ENCODE data around the gene POMT2.

The POMT2 gene

GRCh38 chr14:77359626-77360025, 38.9 kb upstream of the POMT2 start:
- Histone ChIP-seq H3K9me2 (ENCODE audit: low read depth, low read length) (no peaks in the 10 kb centered on the region), H3F3A (ENCODE audit: insufficient read depth, low read length) (no peaks in the 10 kb centered on the region), H3K9me3 (ENCODE audit: low read length) (peaks cover 11% of the 10 kb centered on the region), H3K4me2 (ENCODE audit: low read length) (no peak overlapping the region), H3K4me1 (ENCODE audit: insufficient read depth, low read length, severe bottlenecking) (peaks cover 32% of the 10 kb centered on the region), H3K9ac (ENCODE audit: low read length) (no peak overlapping the region), H3K4me3 (ENCODE audit: low read depth, low read length, poor library complexity, severe bottlenecking) (no peak overlapping the region), H3K79me2 (ENCODE audit: insufficient read depth, low read length) (peaks cover 74% of the 10 kb centered on the region), H3K27me3 (ENCODE audit: insufficient read depth, low read length) (no peaks in the 10 kb centered on the region), H4K20me1 (ENCODE audit: insufficient read depth, low read length) (no peaks in the 10 kb centered on the region), H2AFZ (ENCODE audit: low read length) (no peak overlapping the region), H3K36me3 (ENCODE audit: insufficient read depth, low read length) (peaks cover 54% of the 10 kb centered on the region), H3K27ac (ENCODE audit: low read depth, low read length, poor library complexity, severe bottlenecking) (peak overlapping the region; percentile 72)
- TF ChIP-seq EZH2 (IDR thresholded peaks at IDR 0.05; ENCODE audit: borderline replicate concordance, low read length) = no peak
- no peak for TF ChIP-seq CTCF (IDR thresholded peaks at IDR 0.05; ENCODE audit: low read length)

- no peaks in the 10 kb centered on the region for H3K27me3 ChIP-seq (ENCODE audit: insufficient read depth, low read length)
- H3K4me3 ChIP-seq (ENCODE audit: low read depth, low read length, poor library complexity, severe bottlenecking) = no peak overlapping the region
- H2AFZ ChIP-seq (ENCODE audit: low read length) = no peak overlapping the region
- no peaks in the 10 kb centered on the region for H3K9me2 ChIP-seq (ENCODE audit: low read depth, low read length)
- H3K4me2 ChIP-seq (ENCODE audit: low read length) = no peak overlapping the region
- peaks cover 45% of the 10 kb centered on the region for H3K36me3 ChIP-seq (ENCODE audit: insufficient read depth, low read length)
- H3F3A ChIP-seq (ENCODE audit: insufficient read depth, low read length) = no peaks in the 10 kb centered on the region
- H3K9me3 ChIP-seq (ENCODE audit: low read length) = 0 out of 2 replicates have a peak, but pooled peaks cover 3% of the 10 kb centered on the region
- no peak overlapping the region for H3K9ac ChIP-seq (ENCODE audit: low read length)
- H3K79me2 ChIP-seq (ENCODE audit: insufficient read depth, low read length) = peaks cover 63% of the 10 kb centered on the region
- TF ChIP-seq CTCF (IDR thresholded peaks at IDR 0.05; ENCODE audit: low read length) = no peak
- TF ChIP-seq EZH2 (IDR thresholded peaks at IDR 0.05; ENCODE audit: borderline replicate concordance, low read length) = no peak
- H4K20me1 ChIP-seq (ENCODE audit: insufficient read depth, low read length) = no peaks in the 10 kb centered on the region
- no peak overlapping the region for H3K27ac ChIP-seq (ENCODE audit: low read depth, low read length, poor library complexity, severe bottlenecking)
- peaks cover 18% of the 10 kb centered on the region for H3K4me1 ChIP-seq (ENCODE audit: insufficient read depth, low read length, severe bottlenecking)
Measured at GRCh38 chr14:77356899-77357298, 36.2 kb upstream of the POMT2 start.

GRCh38 chr14:77355811-77356210, 35.1 kb upstream of the POMT2 start:
- no peaks in the 10 kb centered on the region for H3K9me3 ChIP-seq (ENCODE audit: low read length)
- no peaks in the 10 kb centered on the region for H4K20me1 ChIP-seq (ENCODE audit: insufficient read depth, low read length)
- H3K9me2 ChIP-seq (ENCODE audit: low read depth, low read length) = no peaks in the 10 kb centered on the region
- H3K36me3 ChIP-seq (ENCODE audit: insufficient read depth, low read length) = peaks cover 39% of the 10 kb centered on the region
- H3K27ac ChIP-seq (ENCODE audit: low read depth, low read length, poor library complexity, severe bottlenecking) = no peak overlapping the region
- no peaks in the 10 kb centered on the region for H3K27me3 ChIP-seq (ENCODE audit: insufficient read depth, low read length)
- H3K9ac ChIP-seq (ENCODE audit: low read length) = no peak overlapping the region
- H3K4me1 ChIP-seq (ENCODE audit: insufficient read depth, low read length, severe bottlenecking) = peaks cover 11% of the 10 kb centered on the region
- H2AFZ ChIP-seq (ENCODE audit: low read length) = no peak overlapping the region
- H3K79me2 ChIP-seq (ENCODE audit: insufficient read depth, low read length) = peaks cover 54% of the 10 kb centered on the region
- TF ChIP-seq CTCF (IDR thresholded peaks at IDR 0.05; ENCODE audit: low read length) = no peak
- TF ChIP-seq EZH2 (IDR thresholded peaks at IDR 0.05; ENCODE audit: borderline replicate concordance, low read length) = no peak
- no peak overlapping the region for H3K4me3 ChIP-seq (ENCODE audit: low read depth, low read length, poor library complexity, severe bottlenecking)
- no peak overlapping the region for H3K4me2 ChIP-seq (ENCODE audit: low read length)
- no peaks in the 10 kb centered on the region for H3F3A ChIP-seq (ENCODE audit: insufficient read depth, low read length)
